HCT116 (cell line): ENCODE results near the gene CLK3. TPM values are rescaled to one million over a fixed set of nuclear protein-coding genes. Genes with fewer than 3 reads are reported as not detected.

Experiments used
- ATAC-seq: fragments of 200-7000 bp; cut with Tn5 transposase; 2 replicates; pipeline ENCODE4 v1.9.1; 2020; ENCODE audit warnings: mild to moderate bottlenecking, moderate library complexity
- BruUV-seq: library from RNA; stranded (reverse); fragments of 400-500 nt; replicated peaks from 2 replicates; lab custom pipeline; 2021; lab: Mats Ljungman, UMichigan
- CTCF ChIA-PET: fragments of 300-600 bp; sonication (Branson Sonifier 250); formaldehyde crosslinking; loops from one replicate; lab custom pipeline; 2021; ENCODE audit warnings: antibody characterized with exemption; lab: Charles Lee
- POLR2A ChIA-PET: fragments of 300-600, 350-600 bp; sonication (Branson Sonifier 250); formaldehyde crosslinking; loops from one replicate; lab custom pipeline; 2021; ENCODE audit warnings: antibody characterized with exemption; lab: Charles Lee
- RAD21 ChIA-PET, 2 experiments: fragments of 300-600 bp; sonication (Branson Sonifier 250); formaldehyde crosslinking; loops; one replicate each; lab custom pipeline; 2023; ENCODE audit warnings: low total read pairs in 2 of 2; ENCODE audit not compliant: uncharacterized antibody in 2 of 2, unreplicated experiment in 2 of 2, low non-redundant PET in 1 of 2; lab: Charles Lee
- DNase-seq: peaks from one replicate; pipeline ENCODE4 v3.0.0-alpha.2; 2010; ENCODE audit warnings: low read depth, low spot score
- H2AFZ ChIP-seq: fragments of 200-600 bp; shearing (Covaris generic), sonication (generic); 2 replicates; pipeline ENCODE4 v1.6.1; 2017; ENCODE audit warnings: low read depth, mixed run types, mixed read lengths, antibody characterized with exemption, low read length; ENCODE audit not compliant: poor library complexity, severe bottlenecking
- H3K27ac ChIP-seq: 2 replicates; pipeline ENCODE4 v1.5.1; 2012; ENCODE audit warnings: low read depth, low read length
- H3K27me3 ChIP-seq: fragments of 200-600 bp; sonication (generic); 2 replicates; pipeline ENCODE4 v1.6.1; 2016; ENCODE audit warnings: mixed run types, low read length, mixed read lengths; ENCODE audit not compliant: insufficient read depth
- H3K36me3 ChIP-seq, 2 experiments: fragments of 200-500 bp in 1 of 2; fragments of 200-600 bp in 1 of 2; sonication (Bioruptor generic) in 1 of 2; sonication (generic) in 1 of 2; 2 replicates each; pipeline versions ENCODE4 v1.5.1 to v1.6.1; 2014 to 2016; ENCODE audit warnings: low read length in 2 of 2, inconsistent platforms in 1 of 2, mixed read lengths in 1 of 2, mixed run types in 1 of 2; ENCODE audit not compliant: insufficient read depth in 2 of 2, control insufficient read depth in 1 of 2
- H3K4me1 ChIP-seq, 2 experiments: fragments of 200-600 bp in 1 of 2; sonication (generic) in 1 of 2; 2 replicates each; pipeline versions ENCODE4 v1.5.1 to v1.6.1; 2012 to 2017; ENCODE audit warnings: low read length in 2 of 2, inconsistent platforms in 1 of 2, mild to moderate bottlenecking in 1 of 2, mixed read lengths in 1 of 2, mixed run types in 1 of 2, moderate library complexity in 1 of 2; ENCODE audit not compliant: insufficient read depth in 2 of 2, control insufficient read depth in 1 of 2
- H3K4me2 ChIP-seq: fragments of 200-600 bp; sonication (generic); 2 replicates; pipeline ENCODE4 v1.6.1; 2017; ENCODE audit warnings: mixed run types, low read length, mixed read lengths
- H3K4me3 ChIP-seq, 2 experiments: fragments of 200-600 bp in 1 of 2; sonication (generic) in 1 of 2; replicated peaks in 1 of 2; 2 replicates each; pipeline ENCODE4 v1.5.1; 2011 to 2016; ENCODE audit warnings: low read length in 2 of 2, control low read depth in 1 of 2, low read depth in 1 of 2, mild to moderate bottlenecking in 1 of 2, mixed read lengths in 1 of 2, mixed run types in 1 of 2
- H3K79me2 ChIP-seq: fragments of 200-600 bp; sonication (generic); 2 replicates; pipeline ENCODE4 v1.6.1; 2017; ENCODE audit warnings: mild to moderate bottlenecking, mixed run types, low read length, moderate library complexity, mixed read lengths; ENCODE audit not compliant: insufficient read depth
- H3K9ac ChIP-seq: fragments of 200-600 bp; sonication (generic); 2 replicates; pipeline ENCODE4 v1.6.1; 2016; ENCODE audit warnings: low read length, mixed read lengths
- H3K9me2 ChIP-seq: fragments of 200-600 bp; sonication (generic), shearing (Covaris generic); 2 replicates; pipeline ENCODE4 v1.6.1; 2017; ENCODE audit warnings: mixed run types, mild to moderate bottlenecking, moderate library complexity; ENCODE audit not compliant: insufficient read depth
- H3K9me3 ChIP-seq, 2 experiments: fragments of 200-500 bp in 1 of 2; fragments of 200-600 bp in 1 of 2; sonication (Bioruptor generic) in 1 of 2; sonication (generic) in 1 of 2; 2 replicates each; pipeline ENCODE4 v1.6.1; 2014 to 2017; ENCODE audit warnings: low read length in 2 of 2, mixed read lengths in 2 of 2, inconsistent platforms in 1 of 2, low read depth in 1 of 2, mild to moderate bottlenecking in 1 of 2, mixed run types in 1 of 2, moderate library complexity in 1 of 2; ENCODE audit not compliant: control insufficient read depth in 1 of 2, insufficient read depth in 1 of 2
- H4K20me1 ChIP-seq: fragments of 200-600 bp; sonication (generic), shearing (Covaris generic); 2 replicates; pipeline ENCODE4 v1.6.1; 2017; ENCODE audit warnings: mixed run types, mild to moderate bottlenecking, moderate library complexity; ENCODE audit not compliant: insufficient read depth
- ATF3 ChIP-seq: IDR thresholded peaks from 2 replicates; pipeline ENCODE4 v1.6.1; 2012
- CBX3 ChIP-seq: IDR thresholded peaks from 2 replicates; pipeline ENCODE4 v1.6.1; 2012; ENCODE audit warnings: low read depth
- CEBPB ChIP-seq: IDR thresholded peaks from 2 replicates; pipeline ENCODE4 v1.6.1; 2012; ENCODE audit warnings: low read depth
- EZH2phosphoT487 ChIP-seq: fragments of 200-600 bp; IDR thresholded peaks from 2 replicates; pipeline ENCODE4 v1.6.1; 2018; ENCODE audit warnings: antibody characterized with exemption, borderline replicate concordance
- POLR2A ChIP-seq: IDR thresholded peaks from 2 replicates; pipeline ENCODE4 v1.7.0; 2011; ENCODE audit warnings: borderline replicate concordance; ENCODE audit not compliant: insufficient read depth, insufficient read length; ENCODE audit errors: extremely low read depth
- RAD21 ChIP-seq: IDR thresholded peaks from 2 replicates; pipeline ENCODE4 v1.6.1; 2012; ENCODE audit warnings: low read depth, mild to moderate bottlenecking
- REST ChIP-seq: IDR thresholded peaks from 2 replicates; pipeline ENCODE4 v1.6.1; 2012; ENCODE audit warnings: low read depth
- SP1 ChIP-seq: IDR thresholded peaks from 2 replicates; pipeline ENCODE4 v1.6.1; 2012; ENCODE audit warnings: low read depth
- SRF ChIP-seq: IDR thresholded peaks from 2 replicates; pipeline ENCODE4 v1.6.1; 2012; ENCODE audit warnings: low read depth
- YY1 ChIP-seq: IDR thresholded peaks from 2 replicates; pipeline ENCODE4 v1.6.1; 2011; ENCODE audit warnings: low read length, low read depth, moderate library complexity, mild to moderate bottlenecking; ENCODE audit not compliant: insufficient replicate concordance; ENCODE audit errors: extremely low read depth
- ZBTB33 ChIP-seq: IDR thresholded peaks from 2 replicates; pipeline ENCODE4 v1.6.1; 2011; ENCODE audit warnings: mild to moderate bottlenecking, low read length, moderate library complexity; ENCODE audit not compliant: insufficient replicate concordance; ENCODE audit errors: extremely low read depth
- ZFX ChIP-seq: fragments of 450-650 bp; IDR thresholded peaks from 2 replicates; pipeline ENCODE4 v1.6.1; 2017
- ZNF274 ChIP-seq: fragments of 200-500 bp; sonication (Bioruptor generic); IDR thresholded peaks from 2 replicates; pipeline ENCODE4 v1.6.1; 2014; ENCODE audit warnings: mild to moderate bottlenecking, low read depth, low read length, inconsistent platforms
- intact Hi-C: fragments of 100-400 bp; cut with micrococcal nuclease; formaldehyde crosslinking; loops from 2 replicates; pipeline ENCODE4 v1.10.0; 2022
- total RNA-seq: library from RNA; stranded (reverse); gene quantifications from one replicate; pipeline ENCODE4 v1.2.1, GENCODE V29; 2021; ENCODE audit not compliant: unreplicated experiment

Gene CLK3
- total RNA-seq, 1 experiment from 2014 or later = 79.3 TPM

- Histone ChIP-seq H3K9me2 (no peaks in the 10 kb centered on the region), H2AFZ (no peak overlapping the region), H3K4me3 (no peak overlapping the region), H4K20me1 (no peaks in the 10 kb centered on the region), H3K9ac (no peak overlapping the region), H3K9me3 (no peaks in the 10 kb centered on the region), H3K4me1 (no peaks in the 10 kb centered on the region), H3K4me2 (no peak overlapping the region), H3K36me3 (peaks cover 0 to 8% of the 10 kb centered on the region in 2 experiments; a peak in 1 of 4 replicates), H3K27ac (no peak overlapping the region), H3K79me2 (no peaks in the 10 kb centered on the region), H3K27me3 (no peaks in the 10 kb centered on the region)
- ATAC-seq (no peak), DNase-seq (no peak)
- ChIA-PET CTCF (no interaction called here), RAD21 (no interaction called here), POLR2A (no interaction called here)
- TF ChIP-seq ZNF274 (no peak), YY1 (no peak)
- BruUV-seq = no TSS peak
- intact Hi-C loops = no loop called here
Observed at GRCh38 chr15:74569731-74570070, 45.9 kb upstream of the CLK3 start.

- ChIA-PET RAD21 (no interaction called here), POLR2A (no interaction called here), CTCF (no interaction called here)
- Histone ChIP-seq H3K79me2 (no peaks in the 10 kb centered on the region), H3K4me1 (no peaks in the 10 kb centered on the region), H4K20me1 (no peaks in the 10 kb centered on the region), H3K4me2 (no peak overlapping the region), H3K27me3 (no peaks in the 10 kb centered on the region), H3K9me2 (no peaks in the 10 kb centered on the region), H3K4me3 (no peak overlapping the region), H3K9me3 (no peaks in the 10 kb centered on the region), H3K9ac (no peak overlapping the region), H3K27ac (no peak overlapping the region), H3K36me3 (peaks cover 0 to 8% of the 10 kb centered on the region in 2 experiments; a peak in 1 of 4 replicates), H2AFZ (no peak overlapping the region)
- TF ChIP-seq ZNF274 (no peak), SP1 (no peak), SRF (no peak), CBX3 (no peak), REST (no peak), EZH2phosphoT487 (no peak), ZBTB33 (no peak), POLR2A (no peak), CEBPB (no peak), ATF3 (no peak), ZFX (no peak), RAD21 (no peak)
- intact Hi-C loops = no loop called here
- ATAC-seq = no peak
- DNase-seq = no peak
- no TSS peak for BruUV-seq
Observed at GRCh38 chr15:74571191-74571590, 44.4 kb upstream of the CLK3 start.
